ENCODE data around the gene SPR. TPM values are rescaled to one million over a fixed set of nuclear protein-coding genes. Genes with fewer than 3 reads are reported as not detected.

SPR gene
- 0.98 and 1.6 TPM in 2 replicates for total RNA-seq

DNA sequence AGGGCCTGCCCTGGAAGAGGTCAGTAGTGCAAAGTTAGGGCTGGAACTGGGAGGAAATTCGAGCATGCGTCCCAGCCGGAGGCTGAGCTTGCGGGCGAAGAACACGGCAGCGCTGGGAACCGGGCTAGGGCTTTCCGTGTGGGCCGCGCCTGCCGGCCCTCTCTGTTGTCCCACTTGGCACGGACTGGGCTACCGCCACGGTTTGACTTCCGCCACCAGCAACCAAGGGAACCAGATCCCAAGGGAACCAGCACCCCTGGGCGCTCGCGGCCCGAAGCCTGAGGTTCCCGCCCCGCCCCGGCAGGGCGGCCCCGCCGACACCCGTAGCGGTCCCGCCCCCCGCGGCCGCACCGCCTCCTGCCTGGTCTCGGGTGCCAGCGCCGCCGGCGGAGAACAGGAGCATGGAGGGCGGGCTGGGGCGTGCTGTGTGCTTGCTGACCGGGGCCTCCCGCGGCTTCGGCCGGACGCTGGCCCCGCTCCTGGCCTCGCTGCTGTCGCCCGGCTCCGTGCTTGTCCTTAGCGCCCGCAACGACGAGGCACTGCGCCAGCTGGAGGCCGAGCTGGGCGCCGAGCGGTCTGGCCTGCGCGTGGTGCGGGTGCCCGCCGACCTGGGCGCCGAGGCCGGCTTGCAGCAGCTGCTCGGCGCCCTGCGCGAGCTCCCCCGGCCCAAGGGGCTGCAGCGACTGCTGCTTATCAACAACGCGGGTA lies at the start of gene SPR:
SPR (plus strand) TSS at position 377 of the 708 bp plus-strand sequence; CDS start at position 402, 25 bp downstream.
- intact Hi-C loops (cut with micrococcal nuclease), result loop anchor here (1.0 to 10.0 kb wide), 5 partner anchors 24 to 408 kb away; partner anchors contain the start of genes EGR4 and EMX1

DNA sequence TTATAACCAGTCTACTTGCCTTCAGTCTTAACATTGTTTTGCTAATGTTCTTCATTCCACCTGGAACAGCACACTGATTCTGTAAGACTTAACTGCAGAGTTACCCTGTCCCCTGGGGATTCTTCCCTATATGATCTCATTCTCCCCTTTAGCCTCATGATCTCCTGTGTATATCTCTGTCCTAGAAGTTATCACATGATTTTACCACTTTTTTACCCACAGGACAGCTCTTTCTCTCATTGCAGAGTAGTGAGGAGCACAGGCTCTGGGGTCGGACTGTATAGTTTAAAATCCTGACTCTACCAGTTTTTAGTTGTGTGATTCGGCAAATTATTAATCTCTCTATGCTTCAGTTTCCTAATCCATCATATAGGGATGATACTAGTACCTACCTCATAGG lies 47.1 kb upstream of the SPR start:
- intact Hi-C loops (cut with micrococcal nuclease), result loop anchor here (5.0 kb wide), 1 partner anchor 48 kb away; no protein-coding TSS in a partner anchor

DNA sequence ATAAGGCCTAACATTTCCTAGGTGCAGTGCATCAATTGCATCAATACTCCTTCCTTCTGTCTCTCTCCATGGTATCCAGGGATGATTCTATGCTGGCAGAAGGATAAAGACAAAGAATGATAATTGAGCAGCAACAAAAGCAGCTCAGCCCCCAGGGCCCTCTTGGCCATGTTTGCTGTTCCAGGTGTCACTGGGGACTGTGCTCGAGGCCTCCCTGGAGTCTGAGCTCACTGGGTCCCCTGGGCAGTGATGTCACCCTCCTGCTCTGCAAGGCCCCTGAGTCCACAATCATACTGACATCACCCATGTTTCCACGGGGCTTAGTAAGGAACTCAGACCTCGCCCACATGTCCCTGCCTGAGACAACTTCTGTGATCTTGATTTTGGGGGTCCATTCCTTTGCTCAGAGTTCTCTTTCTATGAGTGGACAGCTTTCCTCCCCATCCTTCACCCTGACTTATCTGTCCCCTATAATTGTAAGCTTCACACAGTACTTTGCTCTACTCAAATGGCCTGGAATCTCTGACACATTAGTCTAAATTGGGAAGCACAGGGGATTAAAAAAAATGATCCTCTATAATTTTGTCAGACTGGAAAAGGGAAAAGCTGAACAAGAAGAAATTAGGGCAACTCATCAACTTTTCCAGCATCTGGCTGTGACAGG lies 45.6 kb upstream of the SPR start:
- intact Hi-C loops (cut with micrococcal nuclease), result loop anchor here (5.0 kb wide), 1 partner anchor 49 kb away; no protein-coding TSS in a partner anchor

DNA sequence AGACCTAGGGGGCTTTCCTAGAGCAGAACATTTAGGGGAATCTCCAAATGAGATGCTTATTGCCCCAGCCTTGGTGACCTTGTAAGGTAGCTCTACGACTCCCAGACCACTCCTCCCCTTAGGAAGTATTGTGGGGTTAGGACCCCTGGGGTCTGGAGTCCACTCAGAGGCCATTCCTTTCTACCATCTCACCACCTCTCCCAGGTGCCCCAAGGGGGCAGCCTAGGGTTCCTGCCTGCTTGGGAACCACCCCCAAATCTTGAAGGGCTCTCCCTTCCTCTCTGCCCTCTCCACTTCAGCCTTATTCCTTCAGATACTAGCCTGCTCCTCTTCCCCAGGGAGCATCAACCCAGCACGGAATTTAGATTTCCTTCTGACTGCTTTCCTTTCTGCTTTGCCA lies 43.9 kb upstream of the SPR start:
- intact Hi-C loops (cut with micrococcal nuclease), result loop anchor here (5.0 kb wide), 1 partner anchor 51 kb away; no protein-coding TSS in a partner anchor

DNA sequence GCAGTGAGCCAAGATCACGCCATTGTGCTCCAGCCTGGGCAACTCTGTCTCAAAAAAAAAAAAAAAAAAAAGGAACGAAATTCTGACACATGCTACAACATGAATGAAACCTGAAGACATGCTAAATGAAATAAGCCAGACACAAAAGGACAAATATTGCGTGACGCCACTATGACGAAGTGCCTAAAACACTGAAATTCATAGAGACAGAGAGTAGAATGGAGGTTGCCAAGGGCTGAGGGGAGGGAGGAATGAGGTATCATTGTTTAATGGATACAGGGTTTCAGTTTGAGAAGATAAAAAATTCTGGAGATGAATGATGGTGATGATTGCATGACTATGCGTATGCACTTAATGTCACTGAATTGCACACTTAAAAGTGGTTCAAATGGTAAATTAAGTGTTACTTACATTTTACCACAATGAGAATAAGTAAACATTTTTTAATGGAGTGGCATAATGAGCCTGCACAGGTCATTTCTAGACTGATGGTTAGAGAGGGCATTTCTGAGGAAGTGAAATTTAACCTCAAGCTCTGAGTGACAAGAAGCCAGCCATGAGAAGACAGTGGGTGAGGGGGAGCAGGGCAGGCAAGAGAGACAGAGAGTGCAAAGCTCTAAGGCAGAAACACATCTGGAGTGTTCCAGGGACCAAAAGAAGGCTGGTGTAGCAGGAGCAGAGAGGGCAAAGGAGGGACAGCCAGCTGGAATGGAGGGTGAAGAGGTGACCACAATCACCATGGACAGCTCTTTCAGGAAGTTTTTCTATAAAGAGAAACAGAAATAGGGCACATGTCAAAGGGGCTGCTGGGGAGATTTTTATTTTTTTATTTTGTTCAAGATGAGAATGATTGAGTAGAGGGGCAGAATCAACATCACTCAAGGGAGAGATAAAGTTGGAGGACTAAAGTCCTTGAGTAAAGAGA lies 40.8 kb upstream of the SPR start:
- intact Hi-C loops (cut with micrococcal nuclease), result no loop called here

DNA sequence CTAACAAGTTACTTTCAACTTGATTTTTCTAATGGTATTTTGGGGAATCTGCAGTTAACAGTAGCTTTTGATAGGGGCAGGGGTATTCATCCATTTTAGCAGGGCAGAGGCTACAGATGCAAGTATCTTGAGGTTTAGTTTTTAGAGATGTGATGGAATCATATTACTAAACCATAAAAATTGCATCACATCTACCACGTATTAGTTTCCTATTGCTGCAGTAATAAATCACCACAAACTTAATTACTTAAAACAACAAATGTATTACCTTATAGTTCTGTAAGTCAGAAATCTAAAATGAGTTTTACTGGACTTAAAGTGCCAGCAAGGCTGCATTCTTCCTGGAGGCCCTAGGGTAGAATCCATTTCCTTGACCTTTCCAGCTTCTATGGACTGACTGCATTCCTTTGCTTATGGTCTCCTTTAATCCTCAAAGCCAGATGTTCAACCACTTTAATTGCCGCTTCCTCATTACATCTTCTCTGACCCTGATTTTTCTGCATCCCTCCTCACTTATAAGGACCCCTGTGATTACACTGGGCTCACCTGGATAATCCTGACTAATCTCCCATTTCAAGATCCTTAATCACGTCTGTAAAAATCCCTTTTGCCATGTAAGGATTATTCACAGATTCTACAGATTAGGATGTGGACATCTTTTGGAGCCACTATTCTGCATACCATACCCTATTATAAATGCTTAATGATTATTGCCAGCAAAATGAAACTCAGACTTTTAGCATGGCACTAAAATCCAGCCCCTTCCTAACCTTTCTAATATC lies 39.5 kb upstream of the SPR start:
- intact Hi-C loops (cut with micrococcal nuclease), result no loop called here

DNA sequence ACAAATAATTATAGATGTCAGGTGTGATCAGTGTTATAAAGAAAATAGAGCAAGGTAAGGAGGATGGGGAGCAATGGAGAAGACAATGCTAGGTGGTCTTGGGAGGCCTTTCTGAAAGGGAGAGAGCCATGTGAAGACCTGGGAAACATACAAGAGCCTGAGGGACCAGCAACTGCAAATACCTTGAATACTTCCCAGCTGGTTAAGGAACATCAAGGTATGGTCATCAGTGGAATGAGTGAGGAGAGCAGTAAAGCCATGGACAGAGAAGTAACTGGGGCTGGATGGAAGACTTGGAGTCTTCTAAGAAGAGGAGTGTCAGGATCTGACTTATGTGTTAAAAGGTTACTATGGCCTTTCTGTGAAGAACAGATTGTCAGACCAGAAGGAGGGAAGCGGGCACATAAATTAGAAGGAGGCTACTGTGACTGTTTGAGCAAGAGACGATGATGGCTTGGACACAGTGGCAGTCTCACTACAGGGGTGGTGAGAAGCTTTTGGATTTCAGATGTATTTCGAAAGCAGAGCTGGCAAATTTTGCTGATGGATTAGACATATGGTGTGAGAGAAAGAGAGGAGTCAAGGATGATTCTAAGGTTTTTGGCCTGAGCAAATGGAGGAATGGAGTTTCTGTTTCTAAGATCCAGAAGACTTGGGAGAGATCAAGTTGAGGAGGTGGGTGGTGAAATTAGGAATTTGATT lies 38.6 kb upstream of the SPR start:
- intact Hi-C loops (cut with micrococcal nuclease), result no loop called here

DNA sequence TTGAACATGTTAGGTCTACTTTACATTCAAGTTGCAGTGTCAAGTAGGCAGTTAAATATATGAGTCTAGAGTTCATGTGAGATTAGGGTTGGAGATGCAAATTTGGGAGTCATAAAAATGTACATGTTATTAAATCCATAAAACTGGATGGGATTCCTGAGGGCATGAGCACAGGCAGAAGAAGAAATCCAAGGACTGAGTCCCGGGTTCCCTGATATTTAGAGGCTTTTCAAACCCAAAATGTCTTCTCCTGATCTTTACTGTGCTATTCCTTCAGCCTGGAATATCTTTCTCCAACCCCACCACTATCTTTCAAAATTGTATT lies 38.1 kb upstream of the SPR start:
- intact Hi-C loops (cut with micrococcal nuclease), result no loop called here

DNA sequence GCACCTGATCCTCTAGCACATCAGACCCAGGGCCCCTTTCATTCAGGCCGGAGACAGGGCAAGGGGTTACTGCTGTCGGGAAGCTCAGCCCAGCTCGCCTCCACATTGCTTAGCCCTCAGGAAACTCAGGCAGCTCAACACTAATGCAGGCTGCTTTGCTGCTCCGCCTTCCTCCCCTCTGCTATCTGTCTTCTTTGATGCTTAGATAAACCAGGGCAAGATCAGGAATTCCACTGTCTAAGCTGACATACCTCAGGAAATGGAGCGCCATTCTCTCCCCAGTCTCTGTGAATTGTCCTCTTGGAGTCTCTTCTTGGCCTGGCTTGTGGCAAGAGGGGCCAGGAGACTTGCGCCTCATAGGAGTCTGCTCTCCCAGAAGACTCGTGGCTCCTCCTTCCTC lies 35.9 kb upstream of the SPR start:
- intact Hi-C loops (cut with micrococcal nuclease), result no loop called here

DNA sequence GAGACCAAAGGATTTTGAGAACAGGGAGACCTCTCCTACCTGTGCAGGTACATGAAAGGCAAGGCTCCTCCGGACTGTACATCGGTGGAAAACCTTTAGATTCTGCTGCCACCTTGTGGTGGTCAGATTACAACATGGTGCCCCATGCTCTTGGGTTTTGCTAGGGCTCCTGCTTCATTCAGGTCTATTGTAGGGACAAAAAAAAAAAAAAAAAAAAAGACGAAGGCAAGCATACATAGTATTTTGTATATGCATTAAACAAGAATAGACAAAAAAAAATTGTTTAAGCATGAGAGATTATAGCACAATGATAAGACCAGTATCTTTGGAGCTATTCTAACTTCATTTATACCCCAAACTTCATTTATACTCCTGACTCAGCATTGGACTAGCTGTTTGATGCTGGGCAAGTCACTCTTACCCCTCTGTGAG lies 27.4 kb upstream of the SPR start:
- intact Hi-C loops (cut with micrococcal nuclease), result loop anchor here (5.0 kb wide), 1 partner anchor 67 kb away; no protein-coding TSS in a partner anchor

DNA sequence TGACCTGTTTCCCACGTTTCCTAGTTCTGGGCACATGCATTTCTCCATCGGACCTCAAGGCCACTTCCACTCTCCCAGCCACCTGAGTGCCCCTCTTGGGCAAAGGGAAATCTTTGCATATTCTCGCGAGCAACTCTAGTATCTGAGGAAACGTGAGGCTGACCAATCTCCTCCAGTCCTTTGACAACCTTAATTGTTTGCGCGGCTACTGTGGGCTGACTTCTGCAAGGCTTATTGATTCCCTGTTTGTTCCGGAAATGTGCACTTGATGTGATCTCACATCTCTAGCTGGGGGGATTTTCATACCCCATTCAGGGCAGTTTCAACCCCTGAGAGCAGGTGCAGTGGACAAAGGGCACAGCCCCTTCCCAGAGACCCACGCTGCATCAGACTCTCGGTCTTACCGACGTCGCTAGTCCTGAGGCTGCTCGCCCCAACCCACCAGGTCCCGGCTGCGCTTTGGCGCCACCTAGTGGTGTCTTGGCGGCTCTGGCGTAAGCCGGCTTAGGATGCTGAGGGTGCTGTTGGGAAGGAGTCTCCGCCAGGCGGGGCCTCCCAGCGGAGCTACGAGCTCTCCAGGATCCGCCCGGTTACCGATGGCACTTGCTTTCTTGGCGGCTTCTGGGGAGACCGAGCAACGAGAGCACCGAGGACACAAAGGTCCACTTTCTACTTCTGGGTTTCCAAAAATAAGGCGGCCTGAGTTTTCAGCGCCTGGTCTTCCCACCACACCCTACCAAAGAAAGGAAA lies 24.8 kb upstream of the SPR start:
- intact Hi-C loops (cut with micrococcal nuclease), result loop anchor here (1.0 to 5.0 kb wide), 5 partner anchors 24 to 251 kb away; partner anchors contain the start of gene SPR

DNA sequence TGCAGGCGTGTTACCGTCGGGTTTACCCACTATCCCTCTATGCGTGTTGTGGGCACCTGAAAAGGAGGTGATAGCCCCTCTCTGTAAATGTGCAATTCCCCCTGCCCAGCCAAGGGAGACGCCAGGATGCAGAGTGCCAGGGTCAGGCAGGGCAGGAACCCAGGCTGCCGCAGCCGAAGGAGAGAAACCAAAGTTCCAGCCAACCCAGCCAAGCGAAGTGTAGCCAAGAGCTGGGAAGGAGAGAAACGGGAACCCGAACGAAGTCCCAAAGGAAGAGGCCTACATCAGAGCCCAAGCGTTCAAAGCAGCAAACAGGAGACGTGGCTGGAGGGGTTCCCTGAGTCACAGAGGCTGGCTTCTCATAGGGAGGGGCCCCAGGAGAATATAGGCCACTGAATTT lies 24.2 kb upstream of the SPR start:
- intact Hi-C loops (cut with micrococcal nuclease), result loop anchor here (2.0 to 5.0 kb wide), 2 partner anchors 24 to 64 kb away; partner anchors contain the start of gene SPR

DNA sequence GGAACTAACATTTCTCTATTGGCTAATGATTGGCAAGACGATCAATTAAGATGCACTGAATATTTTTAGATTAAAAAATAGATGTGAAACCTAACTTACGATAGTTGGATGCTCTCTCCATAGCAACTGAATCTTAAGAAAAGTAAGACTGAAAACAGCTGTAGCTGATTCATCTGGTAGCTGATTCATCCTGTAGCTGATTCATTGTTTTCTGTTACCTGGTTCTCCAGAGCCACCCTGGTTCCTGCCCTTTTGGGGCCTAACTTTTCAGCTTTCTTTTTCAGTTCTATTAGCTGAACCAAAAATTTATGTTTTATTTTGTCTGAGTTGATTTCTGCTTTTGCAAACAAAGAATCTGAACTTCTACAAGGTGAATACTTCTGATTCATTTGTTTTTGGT lies 22.7 kb upstream of the SPR start:
- intact Hi-C loops (cut with micrococcal nuclease), result loop anchor here (5.0 kb wide), 1 partner anchor 63 kb away; no protein-coding TSS in a partner anchor

DNA sequence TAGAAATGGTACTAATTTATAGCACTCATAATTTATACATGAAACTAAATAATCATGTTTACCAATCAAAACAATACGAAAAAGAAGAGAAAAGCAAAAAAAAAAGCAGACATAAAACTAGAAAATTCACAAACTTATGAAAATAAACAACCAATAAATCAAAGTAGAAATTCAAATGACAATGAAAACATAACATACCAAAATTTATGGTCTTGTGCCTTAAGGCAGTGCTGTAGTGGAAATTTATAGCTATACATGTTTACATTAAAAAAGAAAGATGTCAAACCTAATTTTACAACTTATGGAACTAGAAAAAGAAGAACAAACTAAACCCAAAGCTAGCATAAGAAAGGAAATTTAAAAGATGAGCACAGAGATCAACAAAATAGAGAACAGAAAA lies 16.1 kb upstream of the SPR start:
- intact Hi-C loops (cut with micrococcal nuclease), result no loop called here

DNA sequence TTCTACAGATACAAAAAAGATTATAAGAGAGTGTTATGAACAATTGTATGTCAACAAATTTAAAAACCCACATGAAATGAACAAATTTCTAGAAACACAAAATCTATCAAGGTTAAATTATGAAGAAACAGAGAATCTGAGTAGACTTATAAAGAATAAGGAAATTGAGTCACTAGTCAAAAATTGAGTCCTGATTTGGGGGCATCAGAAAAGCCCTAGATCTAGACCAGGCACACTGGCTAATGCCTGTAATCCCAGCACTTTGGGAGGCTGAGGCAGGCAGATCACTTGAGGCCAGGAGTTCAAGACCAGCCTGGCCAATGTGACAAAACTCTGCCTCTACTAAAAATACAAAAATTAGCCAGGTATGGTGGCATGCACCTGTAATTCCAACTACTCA lies 15.3 kb upstream of the SPR start:
- intact Hi-C loops (cut with micrococcal nuclease), result no loop called here

DNA sequence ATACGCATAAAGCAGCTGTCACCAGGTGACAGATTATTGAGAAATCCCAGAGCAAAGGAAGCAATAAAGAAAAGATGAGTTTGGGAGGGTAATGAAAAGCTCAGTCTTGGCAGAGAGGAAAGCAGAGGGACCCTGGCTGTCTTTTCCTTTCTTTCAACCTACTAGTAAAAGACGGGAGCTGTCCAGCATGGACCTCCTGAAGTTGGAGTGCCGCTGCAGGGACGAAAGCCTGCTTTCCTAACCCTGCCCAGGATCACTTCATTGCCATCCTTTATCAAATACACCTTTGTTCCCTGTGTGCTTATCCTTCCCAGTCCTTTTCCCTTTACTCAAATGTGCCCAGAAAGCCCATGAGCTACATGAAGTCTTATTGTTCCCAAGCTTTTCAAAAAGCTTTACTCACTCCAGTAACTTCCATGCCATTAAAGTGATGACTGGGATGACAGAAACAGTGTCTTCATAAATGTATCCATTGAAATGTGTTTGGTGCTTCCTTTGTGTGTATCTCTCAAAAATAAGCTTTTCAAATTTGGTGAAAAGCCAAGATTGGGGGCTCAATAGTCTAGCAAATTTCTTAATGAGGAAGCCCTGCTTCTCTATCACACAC lies 3.7 kb upstream of the SPR start:
- intact Hi-C loops (cut with micrococcal nuclease), result loop anchor here (10.0 kb wide), 1 partner anchor 411 kb away; the partner anchor contains the start of gene EGR4

DNA sequence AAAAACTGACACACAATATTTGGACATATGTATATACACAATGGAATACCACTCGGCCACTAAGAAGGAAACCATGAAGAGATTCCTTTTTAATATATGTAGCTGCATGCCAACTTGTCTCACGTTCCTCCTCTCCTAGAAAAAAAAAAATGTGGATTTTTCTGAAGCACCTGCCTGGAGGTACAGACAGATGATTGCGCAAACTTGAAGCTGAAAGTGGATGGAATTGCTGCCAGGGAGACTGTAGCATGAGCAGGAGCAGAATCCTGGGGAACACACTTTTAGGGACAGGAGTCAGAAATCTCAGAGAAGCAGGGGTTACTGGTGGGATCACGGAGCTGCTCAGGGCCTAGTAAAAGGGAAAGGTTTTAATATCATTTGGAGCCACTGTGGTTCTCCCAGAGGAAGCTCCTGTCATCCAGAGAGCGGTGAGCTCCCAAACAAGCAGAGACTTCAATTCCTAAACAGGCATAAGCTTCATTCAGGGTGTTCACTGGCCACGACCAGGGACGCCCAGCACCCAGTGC lies 640 bp upstream of the SPR start:
- intact Hi-C loops (cut with micrococcal nuclease), result loop anchor here (1.0 to 10.0 kb wide), 5 partner anchors 24 to 408 kb away; partner anchors contain the start of genes EGR4 and EMX1

DNA sequence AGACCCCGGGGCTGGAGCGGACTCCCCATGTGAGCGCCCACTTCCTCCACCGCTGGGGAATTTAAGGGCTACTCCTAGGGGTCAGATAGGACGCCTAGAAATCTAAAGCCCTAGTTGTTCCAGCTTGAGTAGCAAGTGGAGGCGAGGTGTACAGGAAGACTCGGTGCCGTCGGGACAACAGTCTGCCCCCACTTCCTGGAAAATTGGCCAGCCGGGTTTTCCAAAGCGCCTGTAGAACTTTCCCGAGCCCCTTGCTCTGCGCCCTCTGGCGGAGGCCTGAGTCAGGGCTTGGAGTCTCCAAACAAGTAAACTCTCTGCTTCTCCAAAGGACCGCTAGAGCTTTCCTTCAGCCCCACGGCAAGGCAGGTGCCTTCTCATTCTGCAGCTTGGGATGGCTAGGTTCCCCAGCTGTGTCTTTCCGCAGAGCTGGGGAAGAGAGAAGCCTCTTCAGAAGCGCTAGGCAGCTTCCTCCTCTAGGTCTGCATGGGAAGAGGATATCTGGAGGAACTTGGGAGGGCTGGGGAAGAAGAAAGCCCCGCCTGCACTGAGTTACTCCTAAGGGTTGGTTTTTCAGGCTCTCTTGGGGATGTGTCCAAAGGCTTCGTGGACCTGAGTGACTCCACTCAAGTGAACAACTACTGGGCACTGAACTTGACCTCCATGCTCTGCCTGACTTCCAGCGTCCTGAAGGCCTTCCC lies 681 bp downstream of the SPR start:
- intact Hi-C loops (cut with micrococcal nuclease), result loop anchor here (1.0 to 10.0 kb wide), 5 partner anchors 25 to 407 kb away; partner anchors contain the start of genes EGR4 and EMX1

All from T-helper 1 cell treated with Interleukin-12 subunit alpha and Interleukin-12 subunit beta and Interleukin-4 antibody, amounts not matched to agents 30 ng/mL and 1 ng/mL, for 36 hours (primary cell).